Measurements from ENCODE around the gene KEAP1. TPM values are rescaled to one million over a fixed set of nuclear protein-coding genes. Genes with fewer than 3 reads are reported as not detected.
"Not testable (repeated sequence)": the region's sequence is repeated elsewhere in the genome, so short reads cannot be mapped to it uniquely, and the experiment has no call there.

KEAP1 gene
- total RNA-seq, 2 donors from 2014 or later = 53.2 to 87.3 TPM

GRCh38 chr19:10535613-10536012, 32.5 kb upstream of the KEAP1 start:
- H3K4me3 ChIP-seq = no peak overlapping the region
- H3K27ac ChIP-seq = no peak overlapping the region
- no peak for DNase-seq
- intact Hi-C loops (cut with DNase I) = no loop called here
- H3K36me3 ChIP-seq = no peaks in the 10 kb centered on the region
- H3K9ac ChIP-seq (ENCODE audit: low read depth in 2 of 2, low read length in 2 of 2) = no peak overlapping the region
- no peaks in the 10 kb centered on the region for H3K9me3 ChIP-seq
- no peaks in the 10 kb centered on the region for H3K4me1 ChIP-seq
- no peak for TF ChIP-seq CTCF (IDR thresholded peaks at IDR 0.05)
- no peaks in the 10 kb centered on the region for H3K27me3 ChIP-seq

GRCh38 chr19:10533646-10534386, 30.7 kb upstream of the KEAP1 start:
- intact Hi-C loops (cut with DNase I) = no loop called here
- DNase-seq = no peak

GRCh38 chr19:10532457-10532856, 29.3 kb upstream of the KEAP1 start:
- H3K4me3 ChIP-seq = no peak overlapping the region
- intact Hi-C loops (cut with DNase I) = no loop called here
- no peak overlapping the region for H3K27ac ChIP-seq
- no peaks in the 10 kb centered on the region for H3K27me3 ChIP-seq
- no peak for TF ChIP-seq CTCF (IDR thresholded peaks at IDR 0.05)
- DNase-seq = no peak
- H3K36me3 ChIP-seq = no peaks in the 10 kb centered on the region
- no peaks in the 10 kb centered on the region for H3K4me1 ChIP-seq
- H3K9ac ChIP-seq (ENCODE audit: low read depth in 2 of 2, low read length in 2 of 2) = no peak overlapping the region
- no peaks in the 10 kb centered on the region for H3K9me3 ChIP-seq

More at GRCh38 chr19:10533646-10534386, 30.7 kb upstream of the KEAP1 start:
- no peak overlapping the region for H3K9ac ChIP-seq (ENCODE audit: low read depth in 2 of 2, low read length in 2 of 2)
- no peaks in the 10 kb centered on the region for H3K36me3 ChIP-seq
- H3K9me3 ChIP-seq = no peaks in the 10 kb centered on the region
- TF ChIP-seq CTCF (IDR thresholded peaks at IDR 0.05) = no peak
- no peak overlapping the region for H3K27ac ChIP-seq
- no peaks in the 10 kb centered on the region for H3K27me3 ChIP-seq
- no peak overlapping the region for H3K4me3 ChIP-seq
- H3K4me1 ChIP-seq = no peaks in the 10 kb centered on the region

DNA sequence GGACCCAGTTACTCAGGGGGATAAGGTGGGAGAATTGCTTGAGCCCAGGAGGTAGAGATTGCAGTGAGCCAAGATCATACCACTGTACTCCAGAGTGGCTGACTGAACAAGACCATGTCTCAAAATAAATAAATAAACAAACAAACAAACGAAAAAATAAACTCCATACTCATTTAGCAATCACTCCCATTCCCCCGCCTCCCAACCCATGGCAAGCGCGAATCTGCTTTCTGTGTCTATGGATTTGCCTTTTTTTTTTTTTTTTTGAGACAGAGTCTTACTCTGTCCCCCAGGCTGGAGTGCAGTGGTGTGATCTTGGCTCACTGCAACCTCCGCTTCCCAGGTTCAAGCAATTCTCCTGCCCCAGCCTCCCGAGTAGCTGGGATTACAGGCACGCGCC, 23.7 kb upstream of the KEAP1 start:
- DNase-seq; H3K27me3 ChIP-seq; H3K27ac ChIP-seq; H3K9me3 ChIP-seq; intact Hi-C loops (cut with DNase I); H3K4me3 ChIP-seq; H3K9ac ChIP-seq (ENCODE audit: low read depth in 2 of 2, low read length in 2 of 2); H3K4me1 ChIP-seq; H3K36me3 ChIP-seq: not testable (repeated sequence)

- H3K27ac ChIP-seq = no peak overlapping the region
- no peak for TF ChIP-seq CTCF (IDR thresholded peaks at IDR 0.05)
- H3K27me3 ChIP-seq = no peaks in the 10 kb centered on the region
- DNase-seq = no peak
- no peaks in the 10 kb centered on the region for H3K36me3 ChIP-seq
- no peak overlapping the region for H3K4me3 ChIP-seq
- H3K4me1 ChIP-seq = no peaks in the 10 kb centered on the region
- no peaks in the 10 kb centered on the region for H3K9me3 ChIP-seq
- H3K9ac ChIP-seq (ENCODE audit: low read depth in 2 of 2, low read length in 2 of 2) = no peak overlapping the region
- intact Hi-C loops (cut with DNase I) = no loop called here
Observed at GRCh38 chr19:10525636-10526035, 22.5 kb upstream of the KEAP1 start.

- Histone ChIP-seq H3K36me3 (no peaks in the 10 kb centered on the region), H3K9ac (ENCODE audit: low read depth in 2 of 2, low read length in 2 of 2) (no peak overlapping the region), H3K4me3 (no peak overlapping the region), H3K9me3 (no peaks in the 10 kb centered on the region), H3K27ac (no peak overlapping the region), H3K4me1 (no peaks in the 10 kb centered on the region), H3K27me3 (peaks cover 21% of the 10 kb centered on the region)
- no peak for TF ChIP-seq CTCF (IDR thresholded peaks at IDR 0.05)
- intact Hi-C loops (cut with DNase I) = no loop called here
- DNase-seq = no peak
Observed at GRCh38 chr19:10523135-10523636, 20.0 kb upstream of the KEAP1 start.
